ENCODE measurements around the gene PFN3. TPM values are rescaled to one million over a fixed set of nuclear protein-coding genes. Genes with fewer than 3 reads are reported as not detected.
"Not testable (repeated sequence)": the region's sequence is repeated elsewhere in the genome, so short reads cannot be mapped to it uniquely, and the experiment has no call there.

Gene PFN3
- total and polyA plus RNA-seq, 4 donors: 0.32 to 1.00 TPM; not detected in 2

GRCh38 chr5:177425801-177426565, 25.5 kb upstream of the PFN3 start:
- peak; percentile 100 for DNase-seq (ENCODE audit: low read depth in 4 of 6, low spot score in 6 of 6)
- no peaks in the 10 kb centered on the region for H3K9me3 ChIP-seq (ENCODE audit: control insufficient read depth, insufficient read depth, low read length)
- under 1% methylated on average over 52 of the region's 52 CpGs for WGBS (ENCODE audit: insufficient coverage)
- peak overlapping the region; percentile 96 for H3K27ac ChIP-seq (ENCODE audit: low read depth, low read length)
- H3K4me3 ChIP-seq (ENCODE audit: low read depth, low read length): peak overlapping the region; percentile 78
- H3K36me3 ChIP-seq (ENCODE audit: control insufficient read depth, insufficient read depth, low read length): peaks cover 18% of the 10 kb centered on the region
- H3K4me1 ChIP-seq (ENCODE audit: control insufficient read depth, insufficient read depth, low read length): peaks cover 41% of the 10 kb centered on the region
- H3K27me3 ChIP-seq (ENCODE audit: control insufficient read depth, insufficient read depth, low read length): no peaks in the 10 kb centered on the region

- peak overlapping the region; percentile 78 for H3K4me3 ChIP-seq (ENCODE audit: low read depth, low read length)
- peak overlapping the region; percentile 96 for H3K27ac ChIP-seq (ENCODE audit: low read depth, low read length)
- no peaks in the 10 kb centered on the region for H3K9me3 ChIP-seq (ENCODE audit: control insufficient read depth, insufficient read depth, low read length)
- peaks cover 11% of the 10 kb centered on the region for H3K36me3 ChIP-seq (ENCODE audit: control insufficient read depth, insufficient read depth, low read length)
- DNase-seq (ENCODE audit: low read depth in 4 of 6, low spot score in 6 of 6): no peak
- no peaks in the 10 kb centered on the region for H3K27me3 ChIP-seq (ENCODE audit: control insufficient read depth, insufficient read depth, low read length)
- 57% methylated on average over 11 of the region's 13 CpGs for WGBS (ENCODE audit: insufficient coverage)
- H3K4me1 ChIP-seq (ENCODE audit: control insufficient read depth, insufficient read depth, low read length): peaks cover 41% of the 10 kb centered on the region
Observed at GRCh38 chr5:177425196-177425800, 24.8 kb upstream of the PFN3 start.

- H3K36me3 ChIP-seq (ENCODE audit: control insufficient read depth, insufficient read depth, low read length): peaks cover 4% of the 10 kb centered on the region
- H3K27ac ChIP-seq (ENCODE audit: low read depth, low read length): no peak overlapping the region
- 100% methylated on average over 1 of the region's 2 CpGs for WGBS (ENCODE audit: insufficient coverage)
- no peak overlapping the region for H3K4me3 ChIP-seq (ENCODE audit: low read depth, low read length)
- no peak for DNase-seq (ENCODE audit: low read depth in 4 of 6, low spot score in 6 of 6)
- H3K9me3 ChIP-seq (ENCODE audit: control insufficient read depth, insufficient read depth, low read length): no peaks in the 10 kb centered on the region
- H3K27me3 ChIP-seq (ENCODE audit: control insufficient read depth, insufficient read depth, low read length): no peaks in the 10 kb centered on the region
- H3K4me1 ChIP-seq (ENCODE audit: control insufficient read depth, insufficient read depth, low read length): peaks cover 25% of the 10 kb centered on the region
Observed at GRCh38 chr5:177423671-177424070, 23.2 kb upstream of the PFN3 start.

- peaks cover 8% of the 10 kb centered on the region for H3K4me1 ChIP-seq (ENCODE audit: control insufficient read depth, insufficient read depth, low read length)
- peak in 1 of 6 donors; percentile 17 for DNase-seq (ENCODE audit: low read depth in 4 of 6, low spot score in 6 of 6)
- no peaks in the 10 kb centered on the region for H3K9me3 ChIP-seq (ENCODE audit: control insufficient read depth, insufficient read depth, low read length)
- H3K36me3 ChIP-seq (ENCODE audit: control insufficient read depth, insufficient read depth, low read length): no peaks in the 10 kb centered on the region
- no peak overlapping the region for H3K27ac ChIP-seq (ENCODE audit: low read depth, low read length)
- H3K27me3 ChIP-seq (ENCODE audit: control insufficient read depth, insufficient read depth, low read length): no peaks in the 10 kb centered on the region
- no peak overlapping the region for H3K4me3 ChIP-seq (ENCODE audit: low read depth, low read length)
- 42% methylated on average over 1 of the region's 6 CpGs for WGBS (ENCODE audit: insufficient coverage)
Observed at GRCh38 chr5:177421062-177421798, 20.8 kb upstream of the PFN3 start.

GRCh38 chr5:177420472-177420871, 20.0 kb upstream of the PFN3 start:
- 82% methylated on average over 6 of the region's 7 CpGs for WGBS (ENCODE audit: insufficient coverage)
- not testable (repeated sequence) for H3K36me3 ChIP-seq (ENCODE audit: control insufficient read depth, insufficient read depth, low read length); H3K9me3 ChIP-seq (ENCODE audit: control insufficient read depth, insufficient read depth, low read length); DNase-seq (ENCODE audit: low read depth in 4 of 6, low spot score in 6 of 6); H3K27ac ChIP-seq (ENCODE audit: low read depth, low read length); H3K4me1 ChIP-seq (ENCODE audit: control insufficient read depth, insufficient read depth, low read length); H3K4me3 ChIP-seq (ENCODE audit: low read depth, low read length); H3K27me3 ChIP-seq (ENCODE audit: control insufficient read depth, insufficient read depth, low read length)

GRCh38 chr5:177419046-177419445, 18.6 kb upstream of the PFN3 start:
- Histone ChIP-seq H3K27me3 (ENCODE audit: control insufficient read depth, insufficient read depth, low read length) (no peaks in the 10 kb centered on the region), H3K9me3 (ENCODE audit: control insufficient read depth, insufficient read depth, low read length) (no peaks in the 10 kb centered on the region), H3K27ac (ENCODE audit: low read depth, low read length) (no peak overlapping the region), H3K4me3 (ENCODE audit: low read depth, low read length) (no peak overlapping the region), H3K4me1 (ENCODE audit: control insufficient read depth, insufficient read depth, low read length) (no peaks in the 10 kb centered on the region), H3K36me3 (ENCODE audit: control insufficient read depth, insufficient read depth, low read length) (no peaks in the 10 kb centered on the region)
- WGBS (ENCODE audit: insufficient coverage): 100% methylated on average over 1 of the region's 3 CpGs
- no peak for DNase-seq (ENCODE audit: low read depth in 4 of 6, low spot score in 6 of 6)

- not testable (repeated sequence) for H3K4me3 ChIP-seq (ENCODE audit: low read depth, low read length); H3K4me1 ChIP-seq (ENCODE audit: control insufficient read depth, insufficient read depth, low read length); H3K27me3 ChIP-seq (ENCODE audit: control insufficient read depth, insufficient read depth, low read length); DNase-seq (ENCODE audit: low read depth in 4 of 6, low spot score in 6 of 6); H3K27ac ChIP-seq (ENCODE audit: low read depth, low read length); H3K36me3 ChIP-seq (ENCODE audit: control insufficient read depth, insufficient read depth, low read length); H3K9me3 ChIP-seq (ENCODE audit: control insufficient read depth, insufficient read depth, low read length)
- 100% methylated on average over 2 of the region's 6 CpGs for WGBS (ENCODE audit: insufficient coverage)
Observed at GRCh38 chr5:177417081-177417480, 16.6 kb upstream of the PFN3 start.

GRCh38 chr5:177414481-177414880, 14.0 kb upstream of the PFN3 start:
- no peaks in the 10 kb centered on the region for H3K9me3 ChIP-seq (ENCODE audit: control insufficient read depth, insufficient read depth, low read length)
- no peaks in the 10 kb centered on the region for H3K4me1 ChIP-seq (ENCODE audit: control insufficient read depth, insufficient read depth, low read length)
- no peaks in the 10 kb centered on the region for H3K27me3 ChIP-seq (ENCODE audit: control insufficient read depth, insufficient read depth, low read length)
- H3K27ac ChIP-seq (ENCODE audit: low read depth, low read length): no peak overlapping the region
- no peak for DNase-seq (ENCODE audit: low read depth in 4 of 6, low spot score in 6 of 6)
- WGBS (ENCODE audit: insufficient coverage): no CpG with 5 or more reads among the region's 3 CpGs
- no peak overlapping the region for H3K4me3 ChIP-seq (ENCODE audit: low read depth, low read length)
- no peaks in the 10 kb centered on the region for H3K36me3 ChIP-seq (ENCODE audit: control insufficient read depth, insufficient read depth, low read length)

- WGBS (ENCODE audit: insufficient coverage): 85% methylated on average over 6 of the region's 8 CpGs
- Histone ChIP-seq H3K4me1 (ENCODE audit: control insufficient read depth, insufficient read depth, low read length) (no peaks in the 10 kb centered on the region), H3K27me3 (ENCODE audit: control insufficient read depth, insufficient read depth, low read length) (no peaks in the 10 kb centered on the region), H3K9me3 (ENCODE audit: control insufficient read depth, insufficient read depth, low read length) (no peaks in the 10 kb centered on the region), H3K4me3 (ENCODE audit: low read depth, low read length) (no peak overlapping the region), H3K27ac (ENCODE audit: low read depth, low read length) (no peak overlapping the region), H3K36me3 (ENCODE audit: control insufficient read depth, insufficient read depth, low read length) (no peaks in the 10 kb centered on the region)
- no peak for DNase-seq (ENCODE audit: low read depth in 4 of 6, low spot score in 6 of 6)
Observed at GRCh38 chr5:177412603-177413233, 12.3 kb upstream of the PFN3 start.

All from spinal cord (tissue), 10 donors.